Large intestine (tissue), 3 donors: Measurements from ENCODE around the gene NHEJ1. TPM values are rescaled to one million over a fixed set of nuclear protein-coding genes. Genes with fewer than 3 reads are reported as not detected.

Experiments
- DNase-seq, 2 donors: peaks; one replicate each; pipeline versions ENCODE4 v3.0.0 to v3.0.0-alpha.2; 2013
- H3K27ac ChIP-seq: one replicate; pipeline ENCODE4 v1.5.1; 2013; ENCODE audit warnings: low read length
- H3K27me3 ChIP-seq: 2 replicates; pipeline ENCODE4 v1.6.1; 2013; ENCODE audit warnings: low read length; ENCODE audit not compliant: control insufficient read depth, insufficient read depth
- H3K36me3 ChIP-seq: 2 replicates; pipeline ENCODE4 v1.6.1; 2013; ENCODE audit warnings: low read length; ENCODE audit not compliant: control insufficient read depth, insufficient read depth
- H3K4me1 ChIP-seq: one replicate; pipeline ENCODE4 v1.6.1; 2013; ENCODE audit warnings: low read length; ENCODE audit not compliant: control insufficient read depth, insufficient read depth
- H3K4me3 ChIP-seq: one replicate; pipeline ENCODE4 v1.5.1; 2013; ENCODE audit warnings: low read length
- H3K9me3 ChIP-seq: one replicate; pipeline ENCODE4 v1.6.1; 2013; ENCODE audit warnings: mild to moderate bottlenecking, low read depth, low read length, moderate library complexity; ENCODE audit not compliant: control insufficient read depth
- WGBS: methylation state at CpG from one replicate; pipeline ENCODE4 v1.1.5; 2013; ENCODE audit warnings: low lambda C conversion rate; ENCODE audit not compliant: insufficient coverage; 5-methylcytosine and 5-hydroxymethylcytosine counted together
- polyA plus RNA-seq: library from polyadenylated mRNA; unstranded; fragments of 120-200 nt; gene quantifications from one replicate; pipeline ENCODE4 v1.2.1, GENCODE V29; 2013

Gene NHEJ1
- polyA plus RNA-seq, 1 donor, result 33.9 TPM

- DNase-seq, result peak; percentile 92 to 95
- no peaks in the 10 kb centered on the region for H3K27me3 ChIP-seq
- peak overlapping the region; percentile 27 for H3K4me3 ChIP-seq
- peaks cover 71% of the 10 kb centered on the region for H3K4me1 ChIP-seq
- no CpG with 5 or more reads among the region's 4 CpGs for WGBS
- no peaks in the 10 kb centered on the region for H3K36me3 ChIP-seq
- H3K27ac ChIP-seq, result peak overlapping the region; percentile 99
- no peaks in the 10 kb centered on the region for H3K9me3 ChIP-seq
Observed at GRCh38 chr2:219124381-219125110, 36.1 kb downstream of the NHEJ1 start.

- peak overlapping the region; percentile 27 for H3K4me3 ChIP-seq
- H3K27ac ChIP-seq, result peak overlapping the region; percentile 99
- no peaks in the 10 kb centered on the region for H3K36me3 ChIP-seq
- no peaks in the 10 kb centered on the region for H3K9me3 ChIP-seq
- no peaks in the 10 kb centered on the region for H3K27me3 ChIP-seq
- H3K4me1 ChIP-seq, result peaks cover 79% of the 10 kb centered on the region
- peak in 1 of 2 donors; percentile 90 for DNase-seq
- 48% methylated on average over 2 of the region's 8 CpGs for WGBS
Observed at GRCh38 chr2:219123356-219124135, 37.1 kb downstream of the NHEJ1 start.

GRCh38 chr2:219122202-219122980, 38.2 kb downstream of the NHEJ1 start:
- H3K4me1 ChIP-seq, result peaks cover 82% of the 10 kb centered on the region

GRCh38 chr2:219120082-219120481, 40.5 kb downstream of the NHEJ1 start:
- Histone ChIP-seq H3K9me3 (no peaks in the 10 kb centered on the region), H3K4me1 (peaks cover 71% of the 10 kb centered on the region), H3K4me3 (no peak overlapping the region), H3K36me3 (no peaks in the 10 kb centered on the region), H3K27me3 (no peaks in the 10 kb centered on the region), H3K27ac (no peak overlapping the region)
- no peak for DNase-seq

More at GRCh38 chr2:219122202-219122980, 38.2 kb downstream of the NHEJ1 start:
- WGBS, result 0% methylated on average over 1 of the region's 5 CpGs
- H3K36me3 ChIP-seq, result no peaks in the 10 kb centered on the region
- no peaks in the 10 kb centered on the region for H3K27me3 ChIP-seq
- peak in 1 of 2 donors; percentile 84 for DNase-seq
- peak overlapping the region; percentile 99 for H3K27ac ChIP-seq
- H3K9me3 ChIP-seq, result no peaks in the 10 kb centered on the region
- no peak overlapping the region for H3K4me3 ChIP-seq

GRCh38 chr2:219119422-219120043, 41.1 kb downstream of the NHEJ1 start:
- 67% methylated on average over 2 of the region's 7 CpGs for WGBS
- Histone ChIP-seq H3K9me3 (no peaks in the 10 kb centered on the region), H3K27ac (no peak overlapping the region), H3K4me3 (no peak overlapping the region), H3K36me3 (no peaks in the 10 kb centered on the region), H3K4me1 (peaks cover 71% of the 10 kb centered on the region), H3K27me3 (no peaks in the 10 kb centered on the region)
- peak in 1 of 2 donors; percentile 63 for DNase-seq

- H3K9me3 ChIP-seq, result no peaks in the 10 kb centered on the region
- H3K36me3 ChIP-seq, result no peaks in the 10 kb centered on the region
- H3K27ac ChIP-seq, result peak overlapping the region; percentile 2
- no peaks in the 10 kb centered on the region for H3K27me3 ChIP-seq
- peak in 1 of 2 donors; percentile 71 for DNase-seq
- WGBS, result no CpG with 5 or more reads among the region's 12 CpGs
- peaks cover 64% of the 10 kb centered on the region for H3K4me1 ChIP-seq
- no peak overlapping the region for H3K4me3 ChIP-seq
Observed at GRCh38 chr2:219118504-219118903, 42.1 kb downstream of the NHEJ1 start.

GRCh38 chr2:219116776-219117646, 43.6 kb downstream of the NHEJ1 start:
- WGBS, result no CpG with 5 or more reads among the region's 8 CpGs
- Histone ChIP-seq H3K4me3 (no peak overlapping the region), H3K36me3 (no peaks in the 10 kb centered on the region), H3K4me1 (peaks cover 63% of the 10 kb centered on the region), H3K27ac (peak overlapping the region; percentile 52), H3K27me3 (no peaks in the 10 kb centered on the region), H3K9me3 (no peaks in the 10 kb centered on the region)
- peak in 1 of 2 donors; percentile 60 for DNase-seq

GRCh38 chr2:219112651-219113338, 47.8 kb downstream of the NHEJ1 start:
- no peaks in the 10 kb centered on the region for H3K9me3 ChIP-seq
- DNase-seq, result peak in 1 of 2 donors; percentile 49
- peaks cover 64% of the 10 kb centered on the region for H3K4me1 ChIP-seq
- H3K4me3 ChIP-seq, result no peak overlapping the region
- no peaks in the 10 kb centered on the region for H3K27me3 ChIP-seq
- H3K36me3 ChIP-seq, result no peaks in the 10 kb centered on the region
- WGBS, result 23% methylated on average over 2 of the region's 9 CpGs
- H3K27ac ChIP-seq, result peak overlapping the region; percentile 89

- Histone ChIP-seq H3K9me3 (no peaks in the 10 kb centered on the region), H3K36me3 (no peaks in the 10 kb centered on the region), H3K4me3 (no peak overlapping the region), H3K27me3 (no peaks in the 10 kb centered on the region), H3K4me1 (peaks cover 60% of the 10 kb centered on the region), H3K27ac (peak overlapping the region; percentile 89)
- 25% methylated on average over 1 of the region's 2 CpGs for WGBS
- DNase-seq, result peak in 1 of 2 donors; percentile 60
Observed at GRCh38 chr2:219112062-219112406, 48.6 kb downstream of the NHEJ1 start.
